Tongue (tissue), 2 donors: ENCODE data around the gene TIGD3. TPM values are rescaled to one million over a fixed set of nuclear protein-coding genes. Genes with fewer than 3 reads are reported as not detected.
"Not testable (repeated sequence)": the region's sequence is repeated elsewhere in the genome, so short reads cannot be mapped to it uniquely, and the experiment has no call there.

Experiments
- DNase-seq: peaks from one replicate; pipeline ENCODE4 v3.0.0-alpha.2; 2015
- total RNA-seq: library from RNA; depleted of rRNA; stranded (reverse); fragments of >200 nt; gene quantifications from one replicate; pipeline ENCODE4 v1.2.3, GENCODE V29; 2014

Gene TIGD3
- total RNA-seq, 1 donor from 2014 or later: not detected

- DNase-seq: no peak
Measured at GRCh38 chr11:65327021-65327420, 27.5 kb upstream of the TIGD3 start.

- DNase-seq: no peak
Measured at GRCh38 chr11:65329478-65329877, 25.1 kb upstream of the TIGD3 start.

- peak; percentile 96 for DNase-seq
Measured at GRCh38 chr11:65329944-65330403, 24.6 kb upstream of the TIGD3 start.

DNA sequence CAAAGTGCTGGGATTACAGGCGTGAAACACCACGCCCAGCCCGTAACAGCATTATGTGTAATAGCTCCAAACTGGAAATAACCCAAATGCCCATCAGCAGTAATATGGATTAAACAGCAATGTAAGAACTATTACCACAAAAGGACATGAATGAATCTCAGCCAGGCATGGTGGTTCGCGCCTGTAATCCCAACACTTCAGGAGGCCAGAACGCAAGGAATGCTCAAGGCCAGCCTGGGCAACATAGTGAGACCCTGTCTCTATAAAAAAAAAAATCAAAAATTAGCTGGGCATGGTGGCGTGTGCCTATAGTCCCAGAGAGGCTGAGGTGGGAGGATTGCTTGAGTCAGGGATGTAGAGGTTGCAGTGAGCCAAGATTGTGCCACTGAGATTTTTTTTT, 24.0 kb upstream of the TIGD3 start:
- no peak for DNase-seq

DNA sequence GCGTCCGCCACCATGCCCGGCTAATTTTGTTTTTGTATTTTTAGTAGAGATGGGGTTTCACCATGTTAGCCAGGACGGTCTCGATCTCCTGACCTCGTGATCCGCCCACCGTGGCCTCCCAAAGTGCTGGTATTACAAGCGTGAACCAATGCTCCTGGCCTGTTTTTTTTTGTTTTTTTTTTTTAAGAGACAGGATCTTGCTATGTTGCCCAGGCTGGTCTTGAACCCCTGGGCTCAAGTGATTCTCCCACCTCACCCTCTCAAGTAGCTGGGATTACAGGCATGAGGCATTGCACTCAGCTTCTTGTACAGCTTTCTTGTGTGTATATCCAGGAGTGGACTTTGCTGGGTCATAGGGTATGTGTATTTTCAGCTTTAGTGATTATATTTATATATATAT, 22.0 kb upstream of the TIGD3 start:
- not testable (repeated sequence) for DNase-seq

GRCh38 chr11:65334696-65335295, 19.8 kb upstream of the TIGD3 start:
- no peak for DNase-seq

DNA sequence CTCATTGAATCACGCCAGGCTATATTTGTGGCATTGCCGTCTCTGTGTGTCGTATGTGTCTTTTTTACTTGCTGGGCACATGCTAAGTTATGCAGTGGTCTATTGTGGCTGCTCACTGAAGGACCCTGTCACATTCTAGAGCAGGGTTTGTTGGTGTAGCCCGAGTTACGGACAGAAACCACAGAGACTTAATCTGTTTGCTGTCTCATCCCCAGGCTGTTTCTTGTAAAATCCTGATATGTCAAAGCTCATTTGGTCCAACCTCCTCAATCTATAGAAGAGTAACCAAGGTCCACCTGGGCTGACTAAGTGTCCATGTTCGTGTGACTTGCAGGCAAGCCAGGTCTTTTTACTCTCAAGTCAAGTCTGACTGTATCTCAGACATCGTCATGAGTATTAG, 15.9 kb upstream of the TIGD3 start:
- DNase-seq: no peak

GRCh38 chr11:65340226-65340625, 14.3 kb upstream of the TIGD3 start:
- no peak for DNase-seq

DNA sequence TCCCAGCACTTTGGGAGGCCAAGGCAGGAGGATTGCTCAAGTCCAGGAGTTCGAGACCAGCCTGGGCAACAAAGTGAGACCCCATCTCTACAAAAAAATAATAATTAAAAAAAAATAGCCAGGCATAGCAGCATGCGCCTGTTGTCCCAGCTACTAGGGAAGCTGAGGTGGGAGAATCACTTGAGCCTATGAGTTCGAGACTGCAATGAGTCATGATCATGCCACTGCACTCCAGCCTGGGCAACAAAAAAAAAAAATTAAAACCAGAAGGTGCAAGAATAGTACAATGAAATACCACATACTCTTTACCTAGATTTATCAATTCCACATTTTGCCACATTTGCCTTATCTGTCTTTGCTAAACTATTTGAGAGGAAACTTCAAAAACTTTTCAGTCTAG, 12.7 kb upstream of the TIGD3 start:
- no peak for DNase-seq

GRCh38 chr11:65351511-65351910, 3.0 kb upstream of the TIGD3 start:
- no peak for DNase-seq

- DNase-seq: peak; percentile 41
Measured at GRCh38 chr11:65352783-65353182, 1.8 kb upstream of the TIGD3 start.

DNA sequence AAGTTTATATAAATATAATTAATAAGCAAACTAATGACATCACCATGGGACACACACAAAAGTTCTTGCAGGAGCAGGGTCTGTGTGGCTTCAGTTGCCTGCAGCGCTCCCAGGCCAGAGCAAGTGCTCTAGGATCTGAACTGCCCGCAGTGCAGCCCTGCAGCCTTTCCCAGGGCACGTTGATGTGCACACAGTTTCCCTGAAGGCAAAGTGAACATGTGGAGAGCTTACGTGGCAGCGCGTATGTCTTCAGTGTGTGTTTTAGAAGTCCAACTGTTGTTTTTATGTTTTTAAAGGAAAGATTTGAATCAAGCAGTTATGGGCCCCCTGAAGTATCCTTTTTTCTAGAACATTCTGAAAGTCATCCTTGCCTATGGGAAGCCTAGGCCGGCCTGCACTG, 1.2 kb upstream of the TIGD3 start:
- no peak for DNase-seq

GRCh38 chr11:65353900-65354264, 669 bp upstream of the TIGD3 start:
- no peak for DNase-seq

DNA sequence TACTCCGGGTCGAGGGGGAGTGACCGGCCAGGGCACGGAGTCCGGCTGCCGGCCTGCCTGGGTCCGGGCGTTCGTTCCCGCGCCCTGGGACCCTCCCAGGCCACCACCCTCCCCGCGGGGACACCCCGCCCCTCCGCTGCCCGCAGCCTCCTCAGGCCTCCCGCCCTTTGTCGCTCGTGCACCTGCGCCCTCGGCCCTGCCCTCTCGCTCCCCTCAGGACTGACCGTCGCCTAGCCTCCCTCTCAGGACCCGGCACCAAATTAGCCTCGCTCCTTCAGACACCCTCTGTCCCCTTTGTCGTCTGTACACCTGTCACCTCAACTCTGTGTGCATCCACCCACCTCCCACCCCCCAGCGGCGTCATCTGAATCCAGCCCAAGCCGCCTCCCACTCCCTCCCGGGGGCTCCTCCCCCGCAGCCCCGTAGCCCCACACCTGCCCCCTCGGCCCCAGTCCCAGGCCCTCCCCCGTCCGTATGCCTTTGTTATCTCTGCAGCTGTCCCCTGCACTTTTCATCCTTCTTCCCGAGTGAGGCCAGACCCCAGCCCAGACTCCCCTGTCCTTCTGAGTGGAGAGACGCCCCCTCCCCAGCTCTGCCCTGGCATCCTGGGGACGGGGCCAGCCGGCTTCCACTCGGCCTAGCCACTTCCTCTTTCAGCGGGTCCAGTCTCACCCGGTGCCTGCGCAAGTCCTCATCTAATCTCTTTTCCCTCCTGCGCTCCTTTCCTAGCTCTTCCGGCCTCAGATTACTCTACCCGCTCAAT, 643 bp downstream of the TIGD3 start:
- peak; percentile 33 for DNase-seq

DNA sequence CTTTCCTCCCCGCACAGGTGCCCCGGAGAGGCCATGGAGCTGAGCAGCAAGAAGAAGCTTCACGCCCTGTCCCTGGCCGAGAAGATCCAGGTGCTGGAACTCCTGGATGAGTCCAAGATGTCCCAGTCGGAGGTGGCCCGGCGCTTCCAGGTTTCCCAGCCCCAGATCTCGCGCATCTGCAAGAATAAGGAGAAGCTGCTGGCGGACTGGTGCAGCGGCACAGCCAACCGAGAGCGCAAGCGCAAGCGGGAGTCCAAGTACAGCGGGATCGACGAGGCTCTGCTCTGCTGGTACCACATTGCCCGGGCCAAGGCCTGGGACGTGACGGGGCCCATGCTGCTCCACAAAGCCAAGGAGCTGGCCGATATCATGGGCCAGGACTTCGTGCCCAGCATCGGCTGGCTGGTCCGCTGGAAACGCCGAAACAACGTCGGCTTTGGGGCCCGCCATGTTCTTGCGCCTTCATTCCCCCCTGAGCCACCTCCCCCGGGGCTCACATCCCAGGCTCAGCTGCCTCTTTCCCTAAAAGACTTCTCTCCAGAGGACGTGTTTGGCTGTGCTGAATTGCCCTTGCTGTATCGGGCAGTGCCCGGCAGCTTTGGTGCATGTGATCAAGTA, 1.3 kb downstream of the TIGD3 start:
- peak; percentile 31 for DNase-seq

DNA sequence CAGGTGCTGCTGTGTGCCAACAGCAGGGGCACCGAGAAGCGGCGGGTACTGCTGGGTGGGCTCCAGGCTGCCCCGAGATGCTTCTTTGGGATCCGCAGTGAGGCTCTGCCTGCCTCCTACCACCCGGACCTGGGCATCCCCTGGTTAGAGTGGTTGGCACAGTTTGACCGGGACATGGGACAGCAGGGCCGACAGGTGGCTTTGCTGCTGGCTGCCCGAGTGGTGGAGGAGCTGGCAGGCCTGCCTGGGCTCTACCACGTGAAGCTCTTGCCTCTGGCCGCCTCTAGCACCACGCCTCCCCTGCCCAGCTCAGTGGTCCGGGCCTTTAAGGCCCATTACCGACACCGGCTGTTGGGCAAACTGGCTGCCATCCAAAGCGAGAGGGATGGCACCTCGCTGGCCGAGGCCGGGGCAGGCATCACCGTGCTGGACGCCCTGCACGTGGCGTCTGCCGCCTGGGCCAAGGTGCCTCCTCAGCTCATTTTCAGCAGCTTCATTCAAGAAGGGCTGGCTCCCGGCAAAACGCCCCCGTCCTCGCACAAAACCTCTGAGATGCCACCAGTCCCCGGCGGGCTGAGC, 1.9 kb downstream of the TIGD3 start:
- DNase-seq: no peak

DNA sequence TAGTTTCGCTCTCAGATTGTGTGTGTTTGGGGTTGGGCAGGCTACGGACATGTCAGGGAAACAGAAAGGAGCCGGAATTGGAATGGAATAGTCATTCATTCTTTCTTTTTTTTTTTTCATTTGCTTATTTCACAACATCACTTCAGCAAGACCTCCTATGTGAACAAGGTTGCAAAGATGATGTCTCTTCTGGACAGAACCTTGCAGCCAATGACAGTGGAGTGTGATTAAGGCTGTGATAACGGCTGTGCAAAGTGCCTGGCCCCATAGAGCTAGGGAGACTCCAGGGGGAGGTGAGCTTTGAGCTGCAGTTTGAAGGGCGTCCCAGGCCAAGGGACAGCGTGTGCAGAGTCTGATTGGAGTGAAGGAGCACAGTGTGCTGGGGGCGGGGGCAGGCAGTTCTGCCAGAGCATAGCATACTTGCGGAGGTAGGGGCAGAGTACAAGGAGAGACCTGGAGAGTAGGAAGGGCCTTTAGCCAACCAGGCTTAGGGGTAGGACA, 3.4 kb downstream of the TIGD3 start:
- no peak for DNase-seq

GRCh38 chr11:65362320-65362931, 7.9 kb downstream of the TIGD3 start:
- no peak for DNase-seq

GRCh38 chr11:65362966-65363365, 8.4 kb downstream of the TIGD3 start:
- DNase-seq: no peak

DNA sequence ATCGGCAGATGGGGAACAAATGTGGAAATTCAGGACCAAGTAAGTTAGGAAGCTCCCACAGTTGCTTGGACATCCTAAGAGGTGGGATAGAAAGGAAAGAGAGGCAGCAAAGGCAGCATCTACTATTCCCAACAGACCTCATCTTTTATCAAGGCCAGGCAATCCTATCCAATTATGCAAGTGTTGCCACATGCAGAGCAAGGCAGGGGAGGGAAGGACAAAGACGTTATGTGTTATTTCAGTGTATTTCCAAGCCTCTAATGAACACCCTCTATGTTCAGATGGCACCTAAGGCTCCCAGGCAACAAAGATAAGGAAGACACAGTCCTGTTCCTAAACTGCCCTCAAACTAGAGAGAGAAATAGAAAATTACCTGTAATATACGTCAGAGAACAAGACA, 9.2 kb downstream of the TIGD3 start:
- DNase-seq: no peak

GRCh38 chr11:65366340-65366773, 11.8 kb downstream of the TIGD3 start:
- peak; percentile 82 for DNase-seq

- no peak for DNase-seq
Measured at GRCh38 chr11:65370659-65371049, 16.1 kb downstream of the TIGD3 start.
